Measurements from ENCODE around the gene HRAS. TPM values are rescaled to one million over a fixed set of nuclear protein-coding genes. Genes with fewer than 3 reads are reported as not detected.
A peak's percentile ranks its signal among the peaks of the same experiment; 100 is the strongest.

Gene HRAS
- total and polyA plus RNA-seq, 2 of the 8 experiments (the other 6 are each of a cell fraction or from before 2014, with no cell fraction given), result 44.3 to 54.7 TPM

DNA sequence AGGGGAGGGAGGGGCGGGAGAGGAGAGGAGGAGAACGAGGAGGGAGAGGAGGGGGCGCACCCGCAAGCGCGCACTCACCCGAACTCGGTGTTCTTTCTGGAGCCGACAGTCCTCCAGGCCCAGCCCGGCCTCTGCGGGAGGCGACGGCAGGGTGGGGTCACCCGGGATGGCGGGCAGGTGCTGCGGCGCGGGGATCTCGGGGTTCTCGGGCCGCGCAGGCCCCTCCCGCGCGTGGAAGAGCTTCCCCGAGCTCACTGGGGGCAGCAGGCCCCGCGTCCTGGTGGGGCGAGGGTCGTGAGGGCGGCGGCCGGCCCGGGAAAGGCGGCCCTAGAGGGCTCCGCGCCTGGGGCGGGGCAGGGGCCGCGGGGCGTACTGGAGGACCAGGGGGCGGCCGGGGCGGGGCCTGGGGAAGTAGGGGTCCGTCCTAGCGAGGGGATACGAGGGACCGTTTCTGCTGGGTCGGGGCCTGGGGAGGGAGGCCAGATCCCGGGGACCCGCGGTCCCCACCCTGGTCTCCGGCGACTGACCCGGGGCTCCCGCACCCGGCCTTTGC, 19.9 kb upstream of the HRAS start:
- Histone ChIP-seq H3K36me3 (ENCODE audit: control insufficient read depth in 2 of 4, insufficient read depth in 4 of 4, low read length in 3 of 4) (no peaks in the 10 kb centered on the region), H4K91ac (replicated peaks; ENCODE audit: insufficient read length, low read length) (no peak overlapping the region), H3K27ac (ENCODE audit: low read depth, low read length) (no peak overlapping the region), H4K5ac (ENCODE audit: insufficient read length, low read depth, low read length) (no peak overlapping the region), H3K23ac (ENCODE audit: insufficient read length) (no peak overlapping the region), H3K18ac (ENCODE audit: extremely low read depth, low read length) (peak overlapping the region; percentile 87), H3K14ac (ENCODE audit: insufficient read length) (no peak overlapping the region), H3K9me3 (ENCODE audit: insufficient read depth in 2 of 2, low read depth in 1 of 2, low read length in 1 of 2) (no peaks in the 10 kb centered on the region), H3K4me2 (ENCODE audit: insufficient read depth in 1 of 2, low read depth in 2 of 2, low read length in 2 of 2) (peak overlapping the region; percentile 66 to 95), H2BK15ac (ENCODE audit: low read length) (no peak overlapping the region), H3K79me1 (ENCODE audit: low read depth, low read length) (no peaks in the 10 kb centered on the region), H3K4me3 (ENCODE audit: extremely low read depth in 1 of 4, insufficient read depth in 2 of 4, low read depth in 3 of 4, low read length in 4 of 4) (peak overlapping the region; percentile 42 to 83 (median 56)), H2BK20ac (ENCODE audit: low read length) (no peak overlapping the region), H2AK5ac (ENCODE audit: low read depth, low read length) (no peak overlapping the region), H2BK120ac (replicated peaks; ENCODE audit: low read depth, low read length) (no peak overlapping the region), H3K27me3 (replicated peaks in 1 of 4; ENCODE audit: control insufficient read depth in 3 of 4, extremely low read depth in 1 of 4, insufficient read depth in 3 of 4, low read length in 3 of 4) (peaks cover 13 to 29% (median 26%) of the 10 kb centered on the region in 4 experiments), H3K4me1 (replicated peaks in 1 of 4; ENCODE audit: control insufficient read depth in 3 of 4, insufficient read depth in 4 of 4, low read length in 3 of 4) (peaks cover 0 to 30% (median 8%) of the 10 kb centered on the region in 4 experiments; a peak in 5 of 7 replicates), H3K56ac (replicated peaks; ENCODE audit: insufficient read length, low read depth, low read length) (no peak overlapping the region), H3K4ac (replicated peaks; ENCODE audit: insufficient read length, low read depth, low read length) (no peak overlapping the region), H2BK5ac (ENCODE audit: low read depth, low read length) (no peak overlapping the region), H2AFZ (ENCODE audit: low read length) (no peak overlapping the region), H4K8ac (ENCODE audit: extremely low read depth, insufficient read depth, low read length) (no peak overlapping the region; the same call in 1 of the 2 replicates), H4K20me1 (replicated peaks in 1 of 2; ENCODE audit: control insufficient read depth in 1 of 2, insufficient read depth in 2 of 2, low read length in 2 of 2) (peaks cover 0 to 3% of the 10 kb centered on the region in 2 experiments), H3K9ac (replicated peaks in 1 of 4; ENCODE audit: extremely low read depth in 1 of 4, low read depth in 3 of 4, low read length in 3 of 4) (no peak overlapping the region), H3K79me2 (ENCODE audit: control insufficient read depth in 1 of 2, insufficient read depth in 2 of 2, low read length in 2 of 2) (no peaks in the 10 kb centered on the region), H2BK12ac (ENCODE audit: low read depth, low read length) (no peak overlapping the region), H3K23me2 (ENCODE audit: low read depth, low read length) (peaks cover 13% of the 10 kb centered on the region; the same call in 1 of the 2 replicates)
- WGBS, 2 experiments (ENCODE audit: extremely low coverage in 1 of 2, insufficient coverage in 1 of 2, insufficient read length in 1 of 2, insufficient replicate concordance in 2 of 2, low coverage in 1 of 2, low lambda C conversion rate in 2 of 2, missing lambda C conversion rate in 1 of 2), result 0% methylated on average over 3 of the region's 57 CpGs; no CpG with 5 or more reads in 1 of the 2 experiments
- FAIRE-seq (no peak), DNase-seq (ENCODE audit: low read depth in 1 of 2, low spot score in 2 of 2) (peak in 1 of 2 experiments; percentile 78)
- ChIA-PET CTCF (ENCODE audit: partially characterized antibody) (interaction anchor here (0.8 to 3.8 kb wide), 14 partner anchors 8 to 198 kb away, joined by 3 to 21 read pairs (median 4); partner anchors contain the start of gene RNH1), POLR2A (ENCODE audit: partially characterized antibody) (interaction anchor here (0.6 to 1.5 kb wide), 6 partner anchors 13 to 242 kb away, joined by 3 to 4 read pairs (median 3); partner anchors contain the start of gene PHRF1)

All from H1 (cell line).